B cell (primary cell): ENCODE data around the gene LSM3. TPM values are rescaled to one million over a fixed set of nuclear protein-coding genes. Genes with fewer than 3 reads are reported as not detected.
A peak's percentile ranks its signal among the peaks of the same experiment; 100 is the strongest.

Experiments used
- ATAC-seq: fragments of 200-7000 bp; cut with Tn5 transposase; one replicate; pipeline ENCODE4 v1.10.0; 2021; ENCODE audit warnings: low read depth, mild to moderate bottlenecking, moderate number of reproducible peaks, moderate library complexity
- CTCF ChIA-PET: fragments of 350-600 bp; sonication (Branson Sonifier 250); formaldehyde crosslinking; loops from one replicate; lab custom pipeline; 2021; ENCODE audit warnings: antibody characterized with exemption, inconsistent platforms; lab: Charles Lee
- POLR2A ChIA-PET: fragments of 350-600 bp; sonication (Branson Sonifier 250); formaldehyde crosslinking; loops from one replicate; lab custom pipeline; 2021; ENCODE audit warnings: antibody characterized with exemption; lab: Charles Lee
- DNase-seq: peaks from one replicate; pipeline ENCODE4 v3.0.0; 2013
- H2AFZ ChIP-seq: 2 replicates; pipeline ENCODE4 v1.6.1; 2012; ENCODE audit warnings: mild to moderate bottlenecking, low read depth, low read length; ENCODE audit not compliant: insufficient read depth, poor library complexity, severe bottlenecking
- H3K27ac ChIP-seq, 2 donors: 1 replicate in 1 of 2; 2 replicates in 1 of 2; pipeline ENCODE4 v1.5.1; 2012 to 2013; ENCODE audit warnings: low read length in 2 of 2, mild to moderate bottlenecking in 2 of 2, moderate library complexity in 1 of 2
- H3K27me3 ChIP-seq, 4 experiments: fragments of 200-600 bp in 1 of 4; sonication (generic) in 1 of 4; replicated peaks in 1 of 4; 1 replicate in 2 of 4; 2 replicates in 2 of 4; pipeline versions ENCODE4 v1.6.1 to v1.7.0; 2013 to 2016; ENCODE audit warnings: low read length in 3 of 4, mild to moderate bottlenecking in 2 of 4, mixed read lengths in 1 of 4, moderate library complexity in 1 of 4; ENCODE audit not compliant: insufficient read depth in 4 of 4, control insufficient read depth in 3 of 4; ENCODE audit errors: control extremely low read depth in 1 of 4
- H3K36me3 ChIP-seq, 2 experiments: replicated peaks in 1 of 2; 1 replicate in 1 of 2; 2 replicates in 1 of 2; pipeline versions ENCODE4 v1.6.1 to v1.7.1; 2013; ENCODE audit warnings: low read length in 1 of 2; ENCODE audit not compliant: insufficient read depth in 2 of 2, control insufficient read depth in 1 of 2; ENCODE audit errors: control extremely low read depth in 1 of 2, extremely low read depth in 1 of 2
- H3K4me1 ChIP-seq, 2 donors: fragments of 200-600 bp in 1 of 2; sonication (generic) in 1 of 2; 1 replicate in 1 of 2; 2 replicates in 1 of 2; pipeline versions ENCODE4 v1.5.1 to v1.6.1; 2013 to 2017; ENCODE audit warnings: low read length in 2 of 2; ENCODE audit not compliant: control insufficient read depth in 2 of 2, insufficient read depth in 2 of 2
- H3K4me2 ChIP-seq: replicated peaks from 2 replicates; pipeline ENCODE3; 2012; ENCODE audit warnings: mild to moderate bottlenecking, low read depth, low read length; ENCODE audit not compliant: poor library complexity, severe bottlenecking
- H3K4me3 ChIP-seq, 5 experiments: fragments of 200-600 bp in 1 of 5; sonication (generic) in 1 of 5; 1 replicate in 3 of 5; 2 replicates in 2 of 5; pipeline versions ENCODE4 v1.5.1 to v1.7.0; 2011 to 2016; ENCODE audit warnings: low read length in 4 of 5, mild to moderate bottlenecking in 4 of 5, low read depth in 2 of 5, control low read depth in 1 of 5, moderate library complexity in 1 of 5; ENCODE audit not compliant: insufficient read depth in 1 of 5; ENCODE audit errors: control extremely low read depth in 1 of 5, extremely low read depth in 1 of 5
- H3K79me2 ChIP-seq: fragments of 200-600 bp; sonication (generic); one replicate; pipeline ENCODE4 v1.6.0; 2016; ENCODE audit warnings: low read length; ENCODE audit not compliant: control insufficient read depth, insufficient read depth
- H3K9ac ChIP-seq: fragments of 200-600 bp; sonication (generic); 2 replicates; pipeline ENCODE4 v1.6.1; 2017; ENCODE audit warnings: mild to moderate bottlenecking, low read length, moderate library complexity
- H3K9me3 ChIP-seq, 3 donors: one replicate each; pipeline versions ENCODE4 v1.6.1 to v1.7.1; 2013; ENCODE audit warnings: low read length in 2 of 3; ENCODE audit not compliant: control insufficient read depth in 2 of 3, insufficient read depth in 1 of 3; ENCODE audit errors: control extremely low read depth in 1 of 3
- H4K20me1 ChIP-seq: 2 replicates; pipeline ENCODE4 v1.6.0; 2012; ENCODE audit warnings: mild to moderate bottlenecking, low read length; ENCODE audit not compliant: insufficient read depth, control insufficient read depth, poor library complexity, severe bottlenecking
- H3K27ac Mint-ChIP-seq: one replicate; pipeline ENCODE4 v1.8.0; 2021; ENCODE audit warnings: mixed read lengths
- H3K27me3 Mint-ChIP-seq: one replicate; pipeline ENCODE4 v1.8.0; 2021; ENCODE audit warnings: mixed read lengths
- H3K4me1 Mint-ChIP-seq: one replicate; pipeline ENCODE4 v1.8.0; 2021; ENCODE audit warnings: mixed read lengths
- H3K4me3 Mint-ChIP-seq: one replicate; pipeline ENCODE4 v1.8.0; 2021; ENCODE audit warnings: mixed read lengths
- H3K9me3 Mint-ChIP-seq: one replicate; pipeline ENCODE4 v1.8.0; 2022; ENCODE audit warnings: mixed read lengths; ENCODE audit not compliant: insufficient read depth
- CTCF ChIP-seq: fragments of 200-600 bp; IDR thresholded peaks from one replicate; pipeline ENCODE4 v1.8.0; 2022; ENCODE audit warnings: antibody characterized with exemption, mild to moderate bottlenecking
- EZH2 ChIP-seq: IDR thresholded peaks from 2 replicates; pipeline ENCODE4 v1.6.1; 2012; ENCODE audit warnings: borderline replicate concordance, low read depth, mild to moderate bottlenecking, moderate library complexity, low read length; ENCODE audit not compliant: insufficient read depth, poor library complexity, severe bottlenecking
- WGBS: methylation state at CpG from one replicate; pipeline ENCODE4 v1.1.5; 2013; ENCODE audit warnings: missing lambda C conversion rate; ENCODE audit not compliant: insufficient coverage; 5-methylcytosine and 5-hydroxymethylcytosine counted together
- intact Hi-C: fragments of 100-400 bp; cut with micrococcal nuclease; formaldehyde crosslinking; loops from one replicate; pipeline ENCODE4 v1.10.0; 2022
- polyA plus RNA-seq: library from polyadenylated mRNA; depleted of rRNA; stranded (reverse); fragments of >200 nt; gene quantifications from 2 replicates; pipeline ENCODE4 v1.2.3, GENCODE V29; 2012
- total RNA-seq, 2 donors: library from RNA; stranded (reverse); fragments of 120-200 nt in 1 of 2; gene quantifications; 1 replicate in 1 of 2; 2 replicates in 1 of 2; pipeline versions ENCODE4 v1.2.3 to v1.2.4, GENCODE V29; 2013 to 2022

LSM3 gene
- total and polyA plus RNA-seq, 2 donors (not counting 1 experiment from before 2014, with no cell fraction given): 2.8 to 10.0 TPM

- Histone ChIP-seq H3K27me3 (no peaks in the 10 kb centered on the region), H3K4me2 (no peak overlapping the region), H2AFZ (no peak overlapping the region), H3K36me3 (peaks cover 0 to 36% of the 10 kb centered on the region in 2 experiments), H3K9ac (no peak overlapping the region), H3K79me2 (peaks cover 68% of the 10 kb centered on the region), H3K4me3 (no peak overlapping the region), H3K9me3 (no peaks in the 10 kb centered on the region), H3K27ac (peak overlapping the region in 1 of 2 donors; percentile 72), H4K20me1 (no peaks in the 10 kb centered on the region), H3K4me1 (peaks cover 39 to 40% of the 10 kb centered on the region in 2 donors)
- Mint-ChIP-seq H3K4me1 (peaks cover 58% of the 10 kb centered on the region), H3K27ac (peak overlapping the region; percentile 90), H3K27me3 (no peaks in the 10 kb centered on the region), H3K9me3 (no peaks in the 10 kb centered on the region), H3K4me3 (peak overlapping the region; percentile 83)
- no CpG with 5 or more reads among the region's 2 CpGs for WGBS
- intact Hi-C loops: no loop called here
- no peak for DNase-seq
- no peak for TF ChIP-seq EZH2
- TF ChIP-seq CTCF: no peak
- ChIA-PET CTCF (interaction anchor here (1.1 kb wide), 1 partner anchor 502 kb away, joined by 3 read pairs; no protein-coding TSS in a partner anchor), POLR2A (no interaction called here)
- ATAC-seq: no peak
Measured at GRCh38 chr3:14174483-14174882, 4.1 kb upstream of the LSM3 start.

- Histone ChIP-seq H4K20me1 (no peaks in the 10 kb centered on the region), H3K27me3 (no peaks in the 10 kb centered on the region), H3K27ac (peak overlapping the region; percentile 33 to 72), H3K36me3 (peaks cover 0 to 25% of the 10 kb centered on the region in 2 experiments), H3K9me3 (no peaks in the 10 kb centered on the region), H3K9ac (peak overlapping the region; percentile 38), H3K4me2 (peak overlapping the region; percentile 57), H3K4me1 (peaks cover 39 to 42% of the 10 kb centered on the region in 2 donors), H3K79me2 (peaks cover 66% of the 10 kb centered on the region), H3K4me3 (peak overlapping the region in 2 of 5 experiments; percentile 8 to 47), H2AFZ (no peak overlapping the region)
- ChIA-PET CTCF (interaction anchor here (1.1 kb wide), 1 partner anchor 501 kb away, joined by 3 read pairs; no protein-coding TSS in a partner anchor), POLR2A (no interaction called here)
- TF ChIP-seq CTCF (no peak), EZH2 (no peak)
- Mint-ChIP-seq H3K27me3 (no peaks in the 10 kb centered on the region), H3K4me1 (peaks cover 60% of the 10 kb centered on the region), H3K4me3 (peak overlapping the region; percentile 83), H3K9me3 (no peaks in the 10 kb centered on the region), H3K27ac (peak overlapping the region; percentile 90)
- intact Hi-C loops: loop anchor here (5.0 kb wide), 3 partner anchors 763 to 1513 kb away; partner anchors contain the start of gene RAF1
- DNase-seq (peak; percentile 48), ATAC-seq (no peak)
- 80% methylated on average over 1 of the region's 3 CpGs for WGBS
Measured at GRCh38 chr3:14175383-14176037, 3.1 kb upstream of the LSM3 start.
